ENCODE results near the gene TSC22D1. TPM values are rescaled to one million over a fixed set of nuclear protein-coding genes. Genes with fewer than 3 reads are reported as not detected.

TSC22D1 gene
- polyA plus RNA-seq, 1 donor from 2014 or later, result 355 TPM

GRCh38 chr13:44396701-44397580, 179.2 kb downstream of the TSC22D1 start:
- Histone ChIP-seq H3K9me3 (ENCODE audit: low read length) (no peaks in the 10 kb centered on the region), H3K4me3 (ENCODE audit: low read length) (no peak overlapping the region), H3K27me3 (ENCODE audit: insufficient read depth, low read depth, low read length) (no peaks in the 10 kb centered on the region), H3K4me2 (ENCODE audit: low read length) (no peak overlapping the region), H2AFZ (ENCODE audit: low read depth, low read length) (no peak overlapping the region), H3K9me2 (ENCODE audit: insufficient read depth, low read length) (no peaks in the 10 kb centered on the region), H3K27ac (ENCODE audit: low read length) (no peak overlapping the region), H3K36me3 (ENCODE audit: insufficient read depth, low read length) (no peaks in the 10 kb centered on the region), H3K79me2 (replicated peaks; ENCODE audit: insufficient read depth, low read length) (no peaks in the 10 kb centered on the region), H4K20me1 (ENCODE audit: insufficient read depth) (no peaks in the 10 kb centered on the region), H3F3A (ENCODE audit: insufficient read depth, low read length, poor library complexity, severe bottlenecking) (no peaks in the 10 kb centered on the region), H3K9ac (ENCODE audit: low read length) (no peak overlapping the region)
- TF ChIP-seq CTCF (IDR thresholded peaks at IDR 0.05; ENCODE audit: poor library complexity, severe bottlenecking) (no peak), TAF1 (IDR thresholded peaks at IDR 0.05; ENCODE audit: low read depth) (no peak), SMC3 (conservative IDR thresholded peaks at IDR 0.05; ENCODE audit: poor library complexity) (no peak), RAD21 (conservative IDR thresholded peaks at IDR 0.05) (no peak), REST (IDR thresholded peaks at IDR 0.05; ENCODE audit: borderline replicate concordance) (no peak), POLR2AphosphoS5 (IDR thresholded peaks at IDR 0.05) (no peak), MXI1 (conservative IDR thresholded peaks at IDR 0.05; ENCODE audit: poor library complexity, severe bottlenecking) (no peak), EZH2 (IDR thresholded peaks at IDR 0.05; ENCODE audit: borderline replicate concordance, insufficient read depth, low read length, poor library complexity, severe bottlenecking) (no peak), EP300 (conservative IDR thresholded peaks at IDR 0.05; ENCODE audit: poor library complexity, severe bottlenecking) (no peak)

GRCh38 chr13:44395976-44396694, 180.0 kb downstream of the TSC22D1 start:
- Histone ChIP-seq H3K27me3 (ENCODE audit: insufficient read depth, low read depth, low read length) (no peaks in the 10 kb centered on the region), H3K9me2 (ENCODE audit: insufficient read depth, low read length) (no peaks in the 10 kb centered on the region), H3K9ac (ENCODE audit: low read length) (no peak overlapping the region), H3K4me2 (ENCODE audit: low read length) (no peak overlapping the region), H3K36me3 (ENCODE audit: insufficient read depth, low read length) (no peaks in the 10 kb centered on the region), H3F3A (ENCODE audit: insufficient read depth, low read length, poor library complexity, severe bottlenecking) (no peaks in the 10 kb centered on the region), H4K20me1 (ENCODE audit: insufficient read depth) (no peaks in the 10 kb centered on the region), H2AFZ (ENCODE audit: low read depth, low read length) (no peak overlapping the region), H3K79me2 (replicated peaks; ENCODE audit: insufficient read depth, low read length) (no peaks in the 10 kb centered on the region), H3K4me3 (ENCODE audit: low read length) (no peak overlapping the region), H3K27ac (ENCODE audit: low read length) (no peak overlapping the region), H3K9me3 (ENCODE audit: low read length) (no peaks in the 10 kb centered on the region)
- TF ChIP-seq EP300 (conservative IDR thresholded peaks at IDR 0.05; ENCODE audit: poor library complexity, severe bottlenecking), result no peak
- TF ChIP-seq TAF1 (IDR thresholded peaks at IDR 0.05; ENCODE audit: low read depth), result no peak
- TF ChIP-seq CTCF (IDR thresholded peaks at IDR 0.05; ENCODE audit: poor library complexity, severe bottlenecking), result no peak
- no peak for TF ChIP-seq REST (IDR thresholded peaks at IDR 0.05; ENCODE audit: borderline replicate concordance)
- TF ChIP-seq POLR2AphosphoS5 (IDR thresholded peaks at IDR 0.05), result no peak
- no peak for TF ChIP-seq EZH2 (IDR thresholded peaks at IDR 0.05; ENCODE audit: borderline replicate concordance, insufficient read depth, low read length, poor library complexity, severe bottlenecking)
- TF ChIP-seq SMC3 (conservative IDR thresholded peaks at IDR 0.05; ENCODE audit: poor library complexity), result no peak
- TF ChIP-seq MXI1 (conservative IDR thresholded peaks at IDR 0.05; ENCODE audit: poor library complexity, severe bottlenecking), result no peak
- TF ChIP-seq RAD21 (conservative IDR thresholded peaks at IDR 0.05), result no peak

Data from neural cell (in vitro differentiated cells).